CD4-positive, alpha-beta T cell treated with Interleukin-10 for 1 hour (primary cell): ENCODE measurements around the gene DHCR24.
A peak's percentile ranks its signal among the peaks of the same experiment; 100 is the strongest.

Experiments
- DNase-seq: peaks from one replicate; pipeline ENCODE4 v3.0.0-alpha.2; 2020

DHCR24 gene

GRCh38 chr1:54813485-54814125 is 73.4 kb downstream of the DHCR24 start:
- DNase-seq = no peak

- DNase-seq = no peak
Observed at GRCh38 chr1:54812801-54813484, 74.1 kb downstream of the DHCR24 start.

GRCh38 chr1:54811739-54812655 is 75.0 kb downstream of the DHCR24 start:
- DNase-seq = no peak

GRCh38 chr1:54811066-54811465 is 75.9 kb downstream of the DHCR24 start:
- no peak for DNase-seq

- peak; percentile 71 for DNase-seq
Observed at GRCh38 chr1:54810153-54810942, 76.6 kb downstream of the DHCR24 start.

- no peak for DNase-seq
Observed at GRCh38 chr1:54809496-54810074, 77.4 kb downstream of the DHCR24 start.

- DNase-seq = no peak
Observed at GRCh38 chr1:54808443-54809207, 78.4 kb downstream of the DHCR24 start.

GRCh38 chr1:54807756-54808155 is 79.2 kb downstream of the DHCR24 start:
- DNase-seq = no peak

GRCh38 chr1:54806931-54807611 is 79.9 kb downstream of the DHCR24 start:
- peak; percentile 56 for DNase-seq

- no peak for DNase-seq
Observed at GRCh38 chr1:54805981-54806381, 81.0 kb downstream of the DHCR24 start.

GRCh38 chr1:54805466-54805865 is 81.5 kb downstream of the DHCR24 start:
- DNase-seq = no peak

- no peak for DNase-seq
Observed at GRCh38 chr1:54804471-54805132, 82.4 kb downstream of the DHCR24 start.

GRCh38 chr1:54803761-54804470 is 83.1 kb downstream of the DHCR24 start:
- DNase-seq = no peak

- DNase-seq = peak; percentile 70
Observed at GRCh38 chr1:54800899-54801759, 85.9 kb downstream of the DHCR24 start, which contains the start of gene TTC22. Gene TTC22, minus strand, starts transcription at chr1:54801323. Its CDS starts 160 bp downstream, at chr1:54801163.

GRCh38 chr1:54800041-54800898 is 86.7 kb downstream of the DHCR24 start:
- no peak for DNase-seq
